SK-MEL-5 (cell line): ENCODE data around the gene FANCI. TPM values are rescaled to one million over a fixed set of nuclear protein-coding genes. Genes with fewer than 3 reads are reported as not detected.
A peak's percentile ranks its signal among the peaks of the same experiment; 100 is the strongest.
"Not testable (repeated sequence)": the region's sequence is repeated elsewhere in the genome, so short reads cannot be mapped to it uniquely, and the experiment has no call there.

Experiments used
- DNase-seq: peaks from one replicate; pipeline ENCODE4 v3.0.0-alpha.2; 2016; ENCODE audit warnings: low read depth, low spot score
- in situ Hi-C: cut with HindIII; loops from 2 replicates; pipeline ENCODE4 v1.10.0; 2016; ENCODE audit warnings: low sequenced_read_pairs, high pct_unique_total_duplicates, low pct_unique_long_range_greater_than_20kb
- total RNA-seq: library from RNA; depleted of rRNA; stranded (reverse); fragments of >200 nt; shearing (Covaris generic); gene quantifications from 2 replicates; pipeline ENCODE4 v1.2.3, GENCODE V29; 2014

Gene FANCI
- total RNA-seq, 1 experiment from 2014 or later: 64.5 TPM

GRCh38 chr15:89217031-89217430 lies 26.7 kb upstream of the FANCI start:
- no peak for DNase-seq
- in situ Hi-C loops: no loop called here

- in situ Hi-C loops: no loop called here
- no peak for DNase-seq
These were observed 25.9 kb upstream of the FANCI start for GRCh38 chr15:89217686-89218376.

- DNase-seq: no peak
- in situ Hi-C loops: no loop called here
These were observed 25.2 kb upstream of the FANCI start for GRCh38 chr15:89218531-89218930.

GRCh38 chr15:89221543-89221942 lies 22.2 kb upstream of the FANCI start, which contains the start of gene RLBP1:
Gene RLBP1, minus strand, starts transcription at chr15:89221579. Its CDS starts 2,604 bp downstream, at chr15:89218975.
- in situ Hi-C loops: no loop called here
- peak; percentile 81 for DNase-seq

GRCh38 chr15:89225588-89225987 lies 18.2 kb upstream of the FANCI start:
- in situ Hi-C loops: no loop called here

GRCh38 chr15:89226359-89227221 lies 17.2 kb upstream of the FANCI start:
- in situ Hi-C loops: no loop called here
- DNase-seq: peak; percentile 66

More at GRCh38 chr15:89225588-89225987, 18.2 kb upstream of the FANCI start:
- DNase-seq: no peak

- DNase-seq: no peak
- in situ Hi-C loops: no loop called here
These were observed 16.4 kb upstream of the FANCI start for GRCh38 chr15:89227425-89227824.

GRCh38 chr15:89230277-89230676 lies 13.5 kb upstream of the FANCI start:
- in situ Hi-C loops: no loop called here
- no peak for DNase-seq

GRCh38 chr15:89231832-89232231 lies 11.9 kb upstream of the FANCI start:
- in situ Hi-C loops: no loop called here

GRCh38 chr15:89239883-89240810 lies 3.6 kb upstream of the FANCI start:
- in situ Hi-C loops: not testable (repeated sequence)

More at GRCh38 chr15:89231832-89232231, 11.9 kb upstream of the FANCI start:
- no peak for DNase-seq

GRCh38 chr15:89243046-89243690 lies 611 bp upstream of the FANCI start:
- in situ Hi-C loops: no loop called here

More at GRCh38 chr15:89239883-89240810, 3.6 kb upstream of the FANCI start:
- DNase-seq: not testable (repeated sequence)

GRCh38 chr15:89244574-89244903 lies 760 bp downstream of the FANCI start:
- in situ Hi-C loops: no loop called here
- no peak for DNase-seq

More at GRCh38 chr15:89243046-89243690, 611 bp upstream of the FANCI start:
- no peak for DNase-seq

- in situ Hi-C loops: no loop called here
- DNase-seq: no peak
These were observed 3.7 kb downstream of the FANCI start for GRCh38 chr15:89247446-89247845.

- no peak for DNase-seq
- in situ Hi-C loops: no loop called here
These were observed 4.8 kb downstream of the FANCI start for GRCh38 chr15:89248584-89248983.

GRCh38 chr15:89250142-89250541 lies 6.4 kb downstream of the FANCI start:
- in situ Hi-C loops, DNase-seq: not testable (repeated sequence)

GRCh38 chr15:89277281-89277680 lies 33.5 kb downstream of the FANCI start:
- in situ Hi-C loops, DNase-seq: not testable (repeated sequence)

GRCh38 chr15:89278307-89278706 lies 34.5 kb downstream of the FANCI start:
- DNase-seq: no peak
- in situ Hi-C loops: no loop called here
